Progenitor cell of endocrine pancreas (in vitro differentiated cells): ENCODE measurements around the gene PPP1R16B. TPM values are rescaled to one million over a fixed set of nuclear protein-coding genes. Genes with fewer than 3 reads are reported as not detected.
"Not testable (repeated sequence)": the region's sequence is repeated elsewhere in the genome, so short reads cannot be mapped to it uniquely, and the experiment has no call there.

ENCODE experiments used
- DNase-seq: peaks from one replicate; pipeline ENCODE4 v3.0.0; 2021; ENCODE audit warnings: low spot score; ENCODE audit not compliant: unreplicated experiment
- H3K27ac Mint-ChIP-seq: 2 replicates; pipeline ENCODE4 v1.8.0; 2021; ENCODE audit warnings: mild to moderate bottlenecking, moderate library complexity, mixed read lengths
- H3K27me3 Mint-ChIP-seq: 2 replicates; pipeline ENCODE4 v1.8.0; 2021; ENCODE audit warnings: mixed read lengths
- H3K36me3 Mint-ChIP-seq: 2 replicates; pipeline ENCODE4 v1.8.0; 2022; ENCODE audit warnings: mixed read lengths; ENCODE audit not compliant: insufficient read depth
- H3K4me1 Mint-ChIP-seq: 2 replicates; pipeline ENCODE4 v1.8.0; 2021; ENCODE audit warnings: low read depth, mixed read lengths
- H3K4me3 Mint-ChIP-seq: 2 replicates; pipeline ENCODE4 v1.8.0; 2021; ENCODE audit warnings: low read depth, mild to moderate bottlenecking, moderate library complexity, mixed read lengths
- H3K9me3 Mint-ChIP-seq: 2 replicates; pipeline ENCODE4 v1.8.0; 2021; ENCODE audit warnings: low read depth, mixed read lengths
- total RNA-seq: library from RNA; stranded (reverse); gene quantifications from 2 replicates; pipeline ENCODE4 v1.2.1, GENCODE V29; 2021
- TF ChIP-seq, protein P1 (sequence below): fragments of 200-600 bp; sonication (generic); IDR thresholded peaks from one replicate; pipeline ENCODE4 v1.5.0; 2021; ENCODE audit warnings: antibody characterized with exemption, mild to moderate bottlenecking; ENCODE audit not compliant: unreplicated experiment

The PPP1R16B gene
- total RNA-seq, 1 donor from 2014 or later = not detected

GRCh38 chr20:38810926-38811630, 5.6 kb downstream of the PPP1R16B start:
- H3K27me3 Mint-ChIP-seq = peaks cover 54% of the 10 kb centered on the region
- H3K9me3 Mint-ChIP-seq = no peaks in the 10 kb centered on the region
- H3K36me3 Mint-ChIP-seq = no peaks in the 10 kb centered on the region
- H3K4me1 Mint-ChIP-seq = no peaks in the 10 kb centered on the region
- no peak for DNase-seq
- H3K27ac Mint-ChIP-seq = no peak overlapping the region
- H3K4me3 Mint-ChIP-seq = no peak overlapping the region
- TF ChIP-seq, protein P1, sequence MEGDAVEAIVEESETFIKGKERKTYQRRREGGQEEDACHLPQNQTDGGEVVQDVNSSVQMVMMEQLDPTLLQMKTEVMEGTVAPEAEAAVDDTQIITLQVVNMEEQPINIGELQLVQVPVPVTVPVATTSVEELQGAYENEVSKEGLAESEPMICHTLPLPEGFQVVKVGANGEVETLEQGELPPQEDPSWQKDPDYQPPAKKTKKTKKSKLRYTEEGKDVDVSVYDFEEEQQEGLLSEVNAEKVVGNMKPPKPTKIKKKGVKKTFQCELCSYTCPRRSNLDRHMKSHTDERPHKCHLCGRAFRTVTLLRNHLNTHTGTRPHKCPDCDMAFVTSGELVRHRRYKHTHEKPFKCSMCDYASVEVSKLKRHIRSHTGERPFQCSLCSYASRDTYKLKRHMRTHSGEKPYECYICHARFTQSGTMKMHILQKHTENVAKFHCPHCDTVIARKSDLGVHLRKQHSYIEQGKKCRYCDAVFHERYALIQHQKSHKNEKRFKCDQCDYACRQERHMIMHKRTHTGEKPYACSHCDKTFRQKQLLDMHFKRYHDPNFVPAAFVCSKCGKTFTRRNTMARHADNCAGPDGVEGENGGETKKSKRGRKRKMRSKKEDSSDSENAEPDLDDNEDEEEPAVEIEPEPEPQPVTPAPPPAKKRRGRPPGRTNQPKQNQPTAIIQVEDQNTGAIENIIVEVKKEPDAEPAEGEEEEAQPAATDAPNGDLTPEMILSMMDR = no peak

DNA sequence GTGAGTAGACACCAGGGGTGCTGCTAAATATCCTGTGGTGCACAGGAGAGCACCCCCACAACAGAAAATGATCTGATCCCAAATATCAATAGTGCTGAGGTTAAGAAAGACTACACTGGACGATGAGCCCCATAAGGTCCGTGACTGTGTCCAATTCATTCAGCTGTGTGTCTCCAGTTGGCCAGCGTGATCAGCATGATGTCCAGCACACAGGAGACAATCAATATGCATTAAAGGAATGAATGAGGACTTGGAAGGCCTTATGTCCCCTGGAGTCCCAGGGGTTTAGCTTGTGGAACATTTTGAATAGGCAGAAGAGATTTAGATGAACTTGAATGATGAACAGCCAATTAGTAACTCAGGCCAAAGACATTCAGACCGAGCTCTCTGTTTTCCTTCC, 6.3 kb downstream of the PPP1R16B start:
- H3K4me1 Mint-ChIP-seq = no peaks in the 10 kb centered on the region
- peaks cover 54% of the 10 kb centered on the region for H3K27me3 Mint-ChIP-seq
- H3K9me3 Mint-ChIP-seq = no peaks in the 10 kb centered on the region
- no peak overlapping the region for H3K27ac Mint-ChIP-seq
- no peak overlapping the region for H3K4me3 Mint-ChIP-seq
- no peak for DNase-seq
- H3K36me3 Mint-ChIP-seq = no peaks in the 10 kb centered on the region
- TF ChIP-seq, protein P1 = no peak

GRCh38 chr20:38812182-38812581, 6.7 kb downstream of the PPP1R16B start:
- Mint-ChIP-seq H3K4me1 (no peaks in the 10 kb centered on the region), H3K4me3 (no peak overlapping the region), H3K27me3 (peaks cover 51% of the 10 kb centered on the region), H3K9me3 (no peaks in the 10 kb centered on the region), H3K27ac (no peak overlapping the region), H3K36me3 (no peaks in the 10 kb centered on the region)
- TF ChIP-seq, protein P1 = no peak
- DNase-seq = no peak

- TF ChIP-seq, protein P1 = no peak
- no peak overlapping the region for H3K27ac Mint-ChIP-seq
- H3K9me3 Mint-ChIP-seq = no peaks in the 10 kb centered on the region
- no peaks in the 10 kb centered on the region for H3K36me3 Mint-ChIP-seq
- no peak for DNase-seq
- no peaks in the 10 kb centered on the region for H3K4me1 Mint-ChIP-seq
- H3K27me3 Mint-ChIP-seq = peaks cover 43% of the 10 kb centered on the region
- no peak overlapping the region for H3K4me3 Mint-ChIP-seq
These were observed 7.4 kb downstream of the PPP1R16B start for GRCh38 chr20:38812709-38813573.

DNA sequence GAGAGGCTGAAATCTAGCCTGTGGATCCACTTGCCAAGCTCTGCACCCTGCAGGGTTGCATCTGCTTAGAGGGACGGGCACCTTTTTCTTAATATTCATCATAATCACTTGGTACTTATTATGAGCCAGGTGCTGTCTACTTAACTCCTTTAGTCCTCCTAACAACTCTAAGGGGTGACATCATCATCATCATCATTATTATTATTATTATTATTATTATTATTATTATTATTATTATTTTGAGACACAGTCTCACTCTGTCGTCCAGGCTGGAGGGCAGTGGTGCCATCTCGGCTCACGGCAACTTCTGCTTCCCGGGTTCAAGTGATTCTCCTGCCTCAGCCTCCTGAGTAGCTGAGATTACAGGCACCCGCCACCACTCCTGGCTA, 8.1 kb downstream of the PPP1R16B start:
- H3K36me3 Mint-ChIP-seq, H3K4me1 Mint-ChIP-seq, DNase-seq, H3K9me3 Mint-ChIP-seq, H3K4me3 Mint-ChIP-seq, H3K27ac Mint-ChIP-seq: not testable (repeated sequence)
- H3K27me3 Mint-ChIP-seq = peaks cover 37% of the 10 kb centered on the region
